HUES48 (cell line): ENCODE measurements around the gene POFUT2.

ENCODE experiments used
- H3K27ac ChIP-seq: one replicate; pipeline ENCODE4 v1.7.0; 2013; ENCODE audit warnings: low read depth, low read length, inconsistent platforms
- H3K27me3 ChIP-seq: 2 replicates; pipeline ENCODE4 v1.6.1; 2013; ENCODE audit warnings: mild to moderate bottlenecking, low read length; ENCODE audit not compliant: control insufficient read depth, insufficient read depth
- H3K36me3 ChIP-seq: 2 replicates; pipeline ENCODE4 v1.6.1; 2013; ENCODE audit warnings: low read length; ENCODE audit not compliant: control insufficient read depth, insufficient read depth
- H3K4me1 ChIP-seq: 2 replicates; pipeline ENCODE4 v1.6.1; 2013; ENCODE audit warnings: mild to moderate bottlenecking, low read length; ENCODE audit not compliant: control insufficient read depth, insufficient read depth
- H3K4me3 ChIP-seq: 2 replicates; pipeline ENCODE4 v1.5.1; 2013; ENCODE audit warnings: mild to moderate bottlenecking, low read depth, low read length
- H3K9ac ChIP-seq: 2 replicates; pipeline ENCODE4 v1.6.1; 2013; ENCODE audit warnings: mild to moderate bottlenecking, low read depth, low read length, moderate library complexity
- H3K9me3 ChIP-seq: 2 replicates; pipeline ENCODE4 v1.6.1; 2013; ENCODE audit warnings: low read length; ENCODE audit not compliant: control insufficient read depth, insufficient read depth

Gene POFUT2

GRCh38 chr21:45228171-45228641, 59.5 kb downstream of the POFUT2 start:
- Histone ChIP-seq H3K27me3 (no peaks in the 10 kb centered on the region), H3K9ac (no peak overlapping the region), H3K4me1 (no peaks in the 10 kb centered on the region), H3K27ac (no peak overlapping the region), H3K4me3 (no peak overlapping the region), H3K36me3 (no peaks in the 10 kb centered on the region), H3K9me3 (no peaks in the 10 kb centered on the region)

DNA sequence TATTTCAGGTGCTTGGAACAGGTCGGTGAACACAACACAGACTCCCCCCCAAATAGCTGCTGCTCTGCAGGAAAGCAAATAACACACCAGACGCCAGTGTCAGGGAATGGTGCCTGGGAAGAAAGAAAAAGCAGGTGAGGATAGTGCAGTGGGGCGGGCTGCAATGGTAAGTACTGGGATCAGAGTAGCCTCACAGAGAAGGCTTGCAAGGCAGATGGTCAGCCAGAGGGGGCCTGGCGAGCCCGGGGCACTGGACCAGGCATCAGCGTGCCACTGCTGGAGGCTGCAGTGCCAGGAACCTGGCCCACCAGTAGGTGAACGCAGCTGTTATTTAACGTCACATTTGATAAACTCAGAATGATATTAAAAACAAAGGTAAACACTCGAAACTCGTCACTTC, 60.0 kb downstream of the POFUT2 start:
- Histone ChIP-seq H3K36me3 (no peaks in the 10 kb centered on the region), H3K9me3 (no peaks in the 10 kb centered on the region), H3K9ac (no peak overlapping the region), H3K27me3 (no peaks in the 10 kb centered on the region), H3K4me3 (no peak overlapping the region), H3K27ac (no peak overlapping the region), H3K4me1 (no peaks in the 10 kb centered on the region)

- no peak overlapping the region for H3K27ac ChIP-seq
- no peaks in the 10 kb centered on the region for H3K9me3 ChIP-seq
- no peak overlapping the region for H3K9ac ChIP-seq
- H3K4me3 ChIP-seq = no peak overlapping the region
- no peaks in the 10 kb centered on the region for H3K36me3 ChIP-seq
- no peaks in the 10 kb centered on the region for H3K27me3 ChIP-seq
- H3K4me1 ChIP-seq = no peaks in the 10 kb centered on the region
These were observed 61.0 kb downstream of the POFUT2 start for GRCh38 chr21:45226540-45227326.

- H3K27ac ChIP-seq = no peak overlapping the region
- no peaks in the 10 kb centered on the region for H3K4me1 ChIP-seq
- 0 out of 2 replicates have a peak, but pooled peaks cover 2% of the 10 kb centered on the region for H3K36me3 ChIP-seq
- H3K4me3 ChIP-seq = no peak overlapping the region
- H3K9ac ChIP-seq = no peak overlapping the region
- H3K27me3 ChIP-seq = no peaks in the 10 kb centered on the region
- no peaks in the 10 kb centered on the region for H3K9me3 ChIP-seq
These were observed 61.9 kb downstream of the POFUT2 start for GRCh38 chr21:45225741-45226327.

GRCh38 chr21:45225041-45225740, 62.5 kb downstream of the POFUT2 start:
- Histone ChIP-seq H3K36me3 (0 out of 2 replicates have a peak, but pooled peaks cover 2% of the 10 kb centered on the region), H3K4me1 (no peaks in the 10 kb centered on the region), H3K9me3 (no peaks in the 10 kb centered on the region), H3K27ac (no peak overlapping the region), H3K27me3 (no peaks in the 10 kb centered on the region), H3K4me3 (no peak overlapping the region), H3K9ac (no peak overlapping the region)

DNA sequence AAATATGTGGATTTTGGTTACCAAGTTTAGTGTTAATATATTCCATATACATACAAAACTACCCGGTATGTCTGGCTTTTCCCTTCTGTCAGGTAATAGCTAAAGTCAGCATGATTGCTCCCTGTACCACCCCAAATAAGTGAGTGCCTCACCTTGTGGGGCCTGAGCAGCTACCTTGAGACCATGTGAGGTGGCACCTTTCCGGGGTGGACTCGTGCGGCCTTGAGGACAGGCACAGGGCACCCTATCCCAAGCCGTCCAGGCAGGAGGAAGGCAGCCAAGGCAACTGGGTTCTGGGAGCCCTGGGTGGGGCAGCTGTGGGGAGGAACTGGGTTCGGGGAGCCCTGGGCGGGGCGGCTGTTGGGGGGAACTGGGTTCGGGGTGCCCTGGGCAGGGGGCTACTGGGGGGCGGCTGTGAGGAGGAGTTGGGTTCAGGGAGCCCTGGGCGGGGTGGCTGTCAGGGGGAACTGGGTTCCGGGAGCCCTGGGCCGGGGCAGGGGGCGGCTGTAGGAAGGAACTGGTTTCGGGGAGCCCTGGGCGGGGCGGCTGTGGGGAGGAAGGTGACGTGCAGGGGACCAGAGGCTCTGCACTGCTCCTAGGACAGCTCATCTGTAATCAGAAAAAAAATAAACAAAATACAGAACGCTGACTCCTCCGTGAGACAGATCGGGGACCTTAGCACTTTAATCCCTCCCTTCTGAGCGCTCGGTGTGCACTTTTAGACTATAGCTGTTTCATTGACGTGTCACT, 63.3 kb downstream of the POFUT2 start:
- Histone ChIP-seq H3K9me3 (no peaks in the 10 kb centered on the region), H3K27me3 (no peaks in the 10 kb centered on the region)

DNA sequence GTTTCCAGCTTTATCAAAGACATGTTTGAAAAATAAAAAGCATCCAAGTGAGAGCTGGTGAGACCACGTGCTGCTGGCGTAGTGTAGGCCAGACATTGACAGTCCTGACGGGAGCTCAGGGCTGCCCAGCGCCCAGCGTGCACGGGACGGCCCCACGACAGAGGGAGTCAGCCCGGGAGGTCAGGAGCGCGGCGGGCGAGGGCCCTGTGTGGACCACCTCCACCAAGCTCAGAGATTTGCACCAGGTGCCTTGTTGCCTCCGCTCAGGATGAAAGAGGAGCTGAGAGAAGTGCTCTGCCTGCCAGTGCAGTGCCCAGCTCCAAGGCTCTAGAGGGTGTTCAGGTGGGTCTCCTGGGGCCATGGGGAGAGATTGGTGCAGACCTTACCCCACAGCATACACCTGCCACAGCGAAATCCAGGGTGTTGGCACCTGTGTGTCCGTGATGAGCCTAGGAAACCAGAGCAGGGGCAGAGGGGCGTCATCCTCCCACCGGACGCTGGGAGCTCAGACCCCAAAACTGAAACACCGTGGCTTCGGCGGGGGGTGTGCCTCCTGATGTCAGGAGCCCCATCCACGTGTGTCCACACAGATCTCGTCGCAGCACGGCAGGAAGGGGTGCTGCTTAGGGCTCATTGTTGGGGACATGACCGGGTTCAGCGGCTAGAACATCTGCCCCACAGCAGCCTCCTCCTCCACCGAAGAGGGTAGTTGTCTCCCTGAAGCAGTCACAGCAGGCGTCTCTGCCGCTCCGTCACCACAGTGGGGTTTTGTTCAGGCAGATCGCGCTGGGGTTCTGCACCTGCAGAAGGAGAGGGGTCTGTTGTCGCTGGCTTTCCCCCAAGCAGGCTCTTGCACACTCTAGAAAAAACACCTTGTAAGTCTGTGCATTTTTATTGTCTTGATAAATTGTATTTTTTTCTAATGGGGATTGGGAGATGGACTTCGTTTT, 64.2 kb downstream of the POFUT2 start:
- Histone ChIP-seq H3K36me3 (0 out of 2 replicates have a peak, but pooled peaks cover 2% of the 10 kb centered on the region), H3K9me3 (no peaks in the 10 kb centered on the region), H3K27ac (no peak overlapping the region), H3K27me3 (no peaks in the 10 kb centered on the region), H3K4me1 (peaks cover 5% of the 10 kb centered on the region), H3K4me3 (no peak overlapping the region), H3K9ac (no peak overlapping the region)

More for the DNA sequence above, 63.3 kb downstream of the POFUT2 start:
- H3K27ac ChIP-seq = no peak overlapping the region
- no peak overlapping the region for H3K4me3 ChIP-seq
- H3K36me3 ChIP-seq = 0 out of 2 replicates have a peak, but pooled peaks cover 2% of the 10 kb centered on the region
- H3K9ac ChIP-seq = no peak overlapping the region
- H3K4me1 ChIP-seq = peaks cover 5% of the 10 kb centered on the region

GRCh38 chr21:45222001-45222400, 65.7 kb downstream of the POFUT2 start:
- no peak overlapping the region for H3K4me3 ChIP-seq
- 0 out of 2 replicates have a peak, but pooled peaks cover 3% of the 10 kb centered on the region for H3K9me3 ChIP-seq
- no peaks in the 10 kb centered on the region for H3K27me3 ChIP-seq
- H3K9ac ChIP-seq = no peak overlapping the region
- no peak overlapping the region for H3K27ac ChIP-seq
- peaks cover 5% of the 10 kb centered on the region for H3K4me1 ChIP-seq
- 0 out of 2 replicates have a peak, but pooled peaks cover 2% of the 10 kb centered on the region for H3K36me3 ChIP-seq

DNA sequence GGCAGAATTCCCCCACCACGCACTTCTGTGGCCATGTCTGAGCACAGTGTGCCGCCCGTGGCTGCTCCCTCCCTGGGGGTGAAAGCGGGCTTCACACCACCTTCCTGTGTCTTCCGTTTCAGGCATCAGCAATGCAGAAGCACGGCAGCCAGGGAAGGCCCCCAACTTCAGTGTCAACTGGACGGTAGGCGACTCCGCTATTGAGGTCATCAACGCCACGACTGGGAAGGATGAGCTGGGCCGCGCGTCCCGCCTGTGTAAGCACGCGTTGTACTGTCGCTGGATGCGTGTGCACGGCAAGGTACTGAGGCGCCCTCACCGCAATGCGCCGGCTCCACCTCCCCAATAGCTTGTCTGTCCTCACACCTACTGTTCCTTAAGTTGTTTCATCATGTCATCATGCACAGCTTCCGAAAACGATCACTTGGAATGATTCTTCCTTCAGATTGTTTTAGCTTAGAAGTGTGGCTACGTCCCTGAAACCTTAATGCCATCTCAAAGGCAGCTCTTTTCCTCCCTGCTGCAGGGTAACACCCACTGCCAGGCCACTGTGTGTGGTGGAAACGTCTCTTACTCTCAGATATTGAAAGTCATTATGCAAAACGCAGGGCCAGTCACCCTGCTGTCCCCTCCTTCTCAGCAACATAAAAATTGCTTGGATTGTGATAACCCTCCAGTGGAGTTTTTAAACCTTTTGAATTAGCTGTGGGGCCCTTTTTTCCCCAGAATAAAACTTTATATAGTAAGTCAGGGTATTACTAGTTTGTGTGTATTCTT, 66.8 kb downstream of the POFUT2 start:
- no peaks in the 10 kb centered on the region for H3K27me3 ChIP-seq
- 0 out of 2 replicates have a peak, but pooled peaks cover 2% of the 10 kb centered on the region for H3K36me3 ChIP-seq
- H3K9me3 ChIP-seq = 0 out of 2 replicates have a peak, but pooled peaks cover 10% of the 10 kb centered on the region
- H3K4me3 ChIP-seq = no peak overlapping the region
- no peak overlapping the region for H3K9ac ChIP-seq
- H3K4me1 ChIP-seq = peaks cover 5% of the 10 kb centered on the region
- H3K27ac ChIP-seq = no peak overlapping the region
